Measurements from ENCODE around the gene OPRL1.
"Not testable (repeated sequence)": the region's sequence is repeated elsewhere in the genome, so short reads cannot be mapped to it uniquely, and the experiment has no call there.

The OPRL1 gene

GRCh38 chr20:64115171-64115911 is 35.5 kb downstream of the OPRL1 start:
- peak in 1 of 2 donors; percentile 3 for DNase-seq (ENCODE audit: low read depth in 1 of 2, low spot score in 1 of 2)

- peak in 1 of 2 donors; percentile 2 for DNase-seq (ENCODE audit: low read depth in 1 of 2, low spot score in 1 of 2)
Measured at GRCh38 chr20:64116016-64116415, 36.1 kb downstream of the OPRL1 start.

- DNase-seq (ENCODE audit: low read depth in 1 of 2, low spot score in 1 of 2) = peak in 1 of 2 donors; percentile 3
Measured at GRCh38 chr20:64116541-64117431, 36.9 kb downstream of the OPRL1 start.

- not testable (repeated sequence) for DNase-seq (ENCODE audit: low read depth in 1 of 2, low spot score in 1 of 2)
Measured at GRCh38 chr20:64117432-64117777, 37.5 kb downstream of the OPRL1 start.

- DNase-seq (ENCODE audit: low read depth in 1 of 2, low spot score in 1 of 2) = no peak
Measured at GRCh38 chr20:64119301-64119680, 39.4 kb downstream of the OPRL1 start.

- peak in 1 of 2 donors; percentile 3 for DNase-seq (ENCODE audit: low read depth in 1 of 2, low spot score in 1 of 2)
Measured at GRCh38 chr20:64119681-64120341, 39.9 kb downstream of the OPRL1 start.

- no peak for DNase-seq (ENCODE audit: low read depth in 1 of 2, low spot score in 1 of 2)
Measured at GRCh38 chr20:64121586-64121985, 41.7 kb downstream of the OPRL1 start.

GRCh38 chr20:64122927-64123326 is 43.0 kb downstream of the OPRL1 start:
- not testable (repeated sequence) for DNase-seq (ENCODE audit: low read depth in 1 of 2, low spot score in 1 of 2)

GRCh38 chr20:64123517-64123916 is 43.6 kb downstream of the OPRL1 start:
- DNase-seq (ENCODE audit: low read depth in 1 of 2, low spot score in 1 of 2) = not testable (repeated sequence)

GRCh38 chr20:64129146-64129782 is 49.4 kb downstream of the OPRL1 start:
- no peak for DNase-seq (ENCODE audit: low read depth in 1 of 2, low spot score in 1 of 2)

GRCh38 chr20:64130271-64130670 is 50.4 kb downstream of the OPRL1 start:
- DNase-seq (ENCODE audit: low read depth in 1 of 2, low spot score in 1 of 2) = no peak

GRCh38 chr20:64130876-64131275 is 51.0 kb downstream of the OPRL1 start:
- DNase-seq (ENCODE audit: low read depth in 1 of 2, low spot score in 1 of 2) = no peak

- no peak for DNase-seq (ENCODE audit: low read depth in 1 of 2, low spot score in 1 of 2)
Measured at GRCh38 chr20:64131406-64131805, 51.5 kb downstream of the OPRL1 start.

GRCh38 chr20:64133951-64134407 is 54.1 kb downstream of the OPRL1 start:
- no peak for DNase-seq (ENCODE audit: low read depth in 1 of 2, low spot score in 1 of 2)

- not testable (repeated sequence) for DNase-seq (ENCODE audit: low read depth in 1 of 2, low spot score in 1 of 2)
Measured at GRCh38 chr20:64134744-64135143, 54.9 kb downstream of the OPRL1 start.

GRCh38 chr20:64136004-64136710 is 56.3 kb downstream of the OPRL1 start:
- DNase-seq (ENCODE audit: low read depth in 1 of 2, low spot score in 1 of 2) = no peak

GRCh38 chr20:64137598-64138031 is 57.7 kb downstream of the OPRL1 start:
- DNase-seq (ENCODE audit: low read depth in 1 of 2, low spot score in 1 of 2) = no peak

GRCh38 chr20:64138276-64138815 is 58.5 kb downstream of the OPRL1 start:
- no peak for DNase-seq (ENCODE audit: low read depth in 1 of 2, low spot score in 1 of 2)

GRCh38 chr20:64139199-64140060 is 59.5 kb downstream of the OPRL1 start:
- no peak for DNase-seq (ENCODE audit: low read depth in 1 of 2, low spot score in 1 of 2)

All from activated T-helper 1 cell treated with anti-CD3 and anti-CD28 coated beads, Interleukin-2, amount 50 U/mL, for 16 hours (primary cell).